Tibial nerve (tissue), 4 donors: ENCODE results near the gene GALNT10.

Experiments used
- EP300 ChIP-seq, 2 donors: sonication (generic); formaldehyde crosslinking; IDR thresholded peaks; one replicate each; pipeline ENCODE4 v1.6.1; 2017; ENCODE audit warnings: antibody characterized with exemption in 2 of 2, mild to moderate bottlenecking in 1 of 2
- POLR2A ChIP-seq, 2 donors: fragments of 450-650 bp; IDR thresholded peaks; one replicate each; pipeline ENCODE4 v1.6.1; 2017; ENCODE audit warnings: antibody characterized with exemption in 2 of 2, mild to moderate bottlenecking in 2 of 2, moderate library complexity in 2 of 2
- TF ChIP-seq, protein P1 (sequence below), 5 experiments: fragments of 200-600 bp in 3 of 5; fragments of 450-650 bp in 2 of 5; sonication (generic) in 3 of 5; IDR thresholded peaks; one replicate each; pipeline ENCODE4 v1.5.1; 2016 to 2019; ENCODE audit warnings: antibody characterized with exemption in 5 of 5, mild to moderate bottlenecking in 3 of 5, moderate library complexity in 2 of 5

DNA sequence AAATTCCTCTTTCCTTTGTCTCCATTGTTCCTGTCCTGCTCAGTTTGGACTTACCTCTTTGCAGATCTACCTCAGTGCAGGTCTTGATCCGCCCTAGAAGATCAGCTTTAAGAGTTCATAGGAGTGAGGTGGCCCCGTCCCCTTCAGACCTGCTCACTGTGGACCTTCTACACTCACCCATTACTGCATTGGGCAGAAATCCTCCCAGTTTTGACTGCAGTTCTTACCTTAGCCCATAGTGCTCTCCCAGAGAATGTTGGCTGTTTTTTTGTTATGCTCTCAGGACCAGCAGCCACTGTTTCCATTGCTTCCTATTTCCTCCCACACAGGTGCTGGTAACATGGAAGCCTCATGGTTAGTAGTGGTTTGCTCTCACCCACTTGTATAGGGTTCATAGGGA is 63.3 kb downstream of the GALNT10 start:
- TF ChIP-seq EP300 (IDR thresholded peaks at IDR 0.05) (no peak), POLR2A (IDR thresholded peaks at IDR 0.05) (no peak)
- TF ChIP-seq, protein P1, sequence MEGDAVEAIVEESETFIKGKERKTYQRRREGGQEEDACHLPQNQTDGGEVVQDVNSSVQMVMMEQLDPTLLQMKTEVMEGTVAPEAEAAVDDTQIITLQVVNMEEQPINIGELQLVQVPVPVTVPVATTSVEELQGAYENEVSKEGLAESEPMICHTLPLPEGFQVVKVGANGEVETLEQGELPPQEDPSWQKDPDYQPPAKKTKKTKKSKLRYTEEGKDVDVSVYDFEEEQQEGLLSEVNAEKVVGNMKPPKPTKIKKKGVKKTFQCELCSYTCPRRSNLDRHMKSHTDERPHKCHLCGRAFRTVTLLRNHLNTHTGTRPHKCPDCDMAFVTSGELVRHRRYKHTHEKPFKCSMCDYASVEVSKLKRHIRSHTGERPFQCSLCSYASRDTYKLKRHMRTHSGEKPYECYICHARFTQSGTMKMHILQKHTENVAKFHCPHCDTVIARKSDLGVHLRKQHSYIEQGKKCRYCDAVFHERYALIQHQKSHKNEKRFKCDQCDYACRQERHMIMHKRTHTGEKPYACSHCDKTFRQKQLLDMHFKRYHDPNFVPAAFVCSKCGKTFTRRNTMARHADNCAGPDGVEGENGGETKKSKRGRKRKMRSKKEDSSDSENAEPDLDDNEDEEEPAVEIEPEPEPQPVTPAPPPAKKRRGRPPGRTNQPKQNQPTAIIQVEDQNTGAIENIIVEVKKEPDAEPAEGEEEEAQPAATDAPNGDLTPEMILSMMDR (IDR thresholded peaks at IDR 0.05) = no peak
